ENCODE measurements around the gene ZFPM1.

The ZFPM1 gene

GRCh38 chr16:88452482-88453216 is 431 bp upstream of the ZFPM1 start:
- DNase-seq: peak; percentile 94

- no peak for DNase-seq
Observed at GRCh38 chr16:88453611-88454522, 787 bp downstream of the ZFPM1 start.

- no peak for DNase-seq
Observed at GRCh38 chr16:88454523-88454947, 1.5 kb downstream of the ZFPM1 start.

GRCh38 chr16:88455610-88456355 is 2.7 kb downstream of the ZFPM1 start:
- no peak for DNase-seq

- DNase-seq: no peak
Observed at GRCh38 chr16:88456356-88457292, 3.5 kb downstream of the ZFPM1 start.

GRCh38 chr16:88458039-88458772 is 5.1 kb downstream of the ZFPM1 start:
- DNase-seq: no peak

- no peak for DNase-seq
Observed at GRCh38 chr16:88458773-88459235, 5.7 kb downstream of the ZFPM1 start.

- DNase-seq: no peak
Observed at GRCh38 chr16:88459366-88460073, 6.4 kb downstream of the ZFPM1 start.

- DNase-seq: no peak
Observed at GRCh38 chr16:88460496-88461330, 7.6 kb downstream of the ZFPM1 start.

GRCh38 chr16:88461331-88462269 is 8.5 kb downstream of the ZFPM1 start:
- DNase-seq: no peak

- DNase-seq: no peak
Observed at GRCh38 chr16:88462396-88462795, 9.3 kb downstream of the ZFPM1 start.

GRCh38 chr16:88463411-88463810 is 10.3 kb downstream of the ZFPM1 start:
- DNase-seq: no peak

GRCh38 chr16:88464447-88465318 is 11.6 kb downstream of the ZFPM1 start:
- no peak for DNase-seq

- peak; percentile 43 for DNase-seq
Observed at GRCh38 chr16:88465387-88465983, 12.4 kb downstream of the ZFPM1 start.

GRCh38 chr16:88466175-88466862 is 13.2 kb downstream of the ZFPM1 start:
- DNase-seq: no peak

GRCh38 chr16:88466949-88467348 is 13.9 kb downstream of the ZFPM1 start:
- no peak for DNase-seq
